Tibial artery (tissue), 4 donors: Measurements from ENCODE around the gene FRY.

Experiments
- DNase-seq, 2 donors: peaks; one replicate each; pipeline ENCODE4 v3.0.0-alpha.2; 2019
- H3K27ac ChIP-seq, 2 donors: fragments of 200-600 bp; sonication (generic) in 1 of 2; 1 replicate in 1 of 2; 2 replicates in 1 of 2; pipeline ENCODE4 v1.5.1; 2018 to 2019; ENCODE audit warnings: mild to moderate bottlenecking in 1 of 2
- H3K27me3 ChIP-seq, 2 donors: fragments of 200-600 bp; sonication (generic) in 1 of 2; one replicate each; pipeline versions ENCODE4 v1.5.1 to v1.6.0; 2016 to 2019
- H3K36me3 ChIP-seq, 3 donors: fragments of 200-600 bp; sonication (generic) in 2 of 3; one replicate each; pipeline ENCODE4 v1.5.1; 2016 to 2019; ENCODE audit warnings: mild to moderate bottlenecking in 2 of 3
- H3K4me1 ChIP-seq, 4 donors: fragments of 200-600 bp; sonication (generic) in 2 of 4; 1 replicate in 3 of 4; 2 replicates in 1 of 4; pipeline ENCODE4 v1.5.1; 2016 to 2019
- H3K4me3 ChIP-seq, 2 donors: fragments of 200-600 bp; sonication (generic) in 1 of 2; 1 replicate in 1 of 2; 2 replicates in 1 of 2; pipeline ENCODE4 v1.5.1; 2018 to 2019; ENCODE audit warnings: mild to moderate bottlenecking in 2 of 2
- H3K9me3 ChIP-seq, 3 donors: fragments of 200-600 bp; sonication (generic) in 1 of 3; one replicate each; pipeline ENCODE4 v1.5.1; 2016 to 2019
- intact Hi-C: fragments of 100-400 bp; cut with DNase I; formaldehyde crosslinking; loops from one replicate; pipeline ENCODE4 v1.15.0; 2023; ENCODE audit warnings: low total_unique reads
- TF ChIP-seq, protein P1 (sequence below), 2 experiments: fragments of 200-600 bp in 1 of 2; fragments of 450-650 bp in 1 of 2; IDR thresholded peaks; one replicate each; pipeline ENCODE4 v1.5.1; 2017 to 2019; ENCODE audit warnings: antibody characterized with exemption in 2 of 2, mild to moderate bottlenecking in 1 of 2, moderate library complexity in 1 of 2

FRY gene

DNA sequence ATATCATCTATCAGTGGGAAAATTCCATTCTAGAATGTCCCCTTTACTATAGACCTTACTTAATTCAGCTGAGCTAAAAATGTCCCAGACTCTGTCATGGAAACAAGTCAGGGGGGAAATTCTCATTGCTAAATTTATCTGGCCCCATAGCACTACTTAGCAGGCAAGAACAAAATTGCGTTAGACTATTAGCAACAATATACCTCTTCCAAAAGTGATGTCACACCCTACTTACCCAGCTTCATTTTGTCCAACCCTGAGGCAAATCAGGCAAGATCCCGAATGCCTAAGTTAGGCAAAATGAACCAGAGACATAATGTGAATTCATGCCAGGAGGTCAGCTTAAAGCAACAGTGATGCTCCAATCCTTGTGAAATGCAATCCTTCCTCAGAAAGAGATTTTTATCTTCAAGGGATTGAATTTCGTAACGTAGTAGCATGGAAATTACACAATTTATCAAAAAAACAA is 93.7 kb downstream of the FRY start:
- Histone ChIP-seq H3K27ac (peak overlapping the region; percentile 90), H3K9me3 (no peaks in the 10 kb centered on the region), H3K4me1 (peaks cover 0 to 37% (median 9%) of the 10 kb centered on the region in 4 donors), H3K27me3 (no peaks in the 10 kb centered on the region), H3K4me3 (no peak overlapping the region), H3K36me3 (peaks cover 0 to 6% (median 0%) of the 10 kb centered on the region in 3 donors)
- TF ChIP-seq, protein P1, sequence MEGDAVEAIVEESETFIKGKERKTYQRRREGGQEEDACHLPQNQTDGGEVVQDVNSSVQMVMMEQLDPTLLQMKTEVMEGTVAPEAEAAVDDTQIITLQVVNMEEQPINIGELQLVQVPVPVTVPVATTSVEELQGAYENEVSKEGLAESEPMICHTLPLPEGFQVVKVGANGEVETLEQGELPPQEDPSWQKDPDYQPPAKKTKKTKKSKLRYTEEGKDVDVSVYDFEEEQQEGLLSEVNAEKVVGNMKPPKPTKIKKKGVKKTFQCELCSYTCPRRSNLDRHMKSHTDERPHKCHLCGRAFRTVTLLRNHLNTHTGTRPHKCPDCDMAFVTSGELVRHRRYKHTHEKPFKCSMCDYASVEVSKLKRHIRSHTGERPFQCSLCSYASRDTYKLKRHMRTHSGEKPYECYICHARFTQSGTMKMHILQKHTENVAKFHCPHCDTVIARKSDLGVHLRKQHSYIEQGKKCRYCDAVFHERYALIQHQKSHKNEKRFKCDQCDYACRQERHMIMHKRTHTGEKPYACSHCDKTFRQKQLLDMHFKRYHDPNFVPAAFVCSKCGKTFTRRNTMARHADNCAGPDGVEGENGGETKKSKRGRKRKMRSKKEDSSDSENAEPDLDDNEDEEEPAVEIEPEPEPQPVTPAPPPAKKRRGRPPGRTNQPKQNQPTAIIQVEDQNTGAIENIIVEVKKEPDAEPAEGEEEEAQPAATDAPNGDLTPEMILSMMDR (IDR thresholded peaks at IDR 0.05), result no peak
- intact Hi-C loops, result no loop called here
- peak in 1 of 2 donors; percentile 64 for DNase-seq

DNA sequence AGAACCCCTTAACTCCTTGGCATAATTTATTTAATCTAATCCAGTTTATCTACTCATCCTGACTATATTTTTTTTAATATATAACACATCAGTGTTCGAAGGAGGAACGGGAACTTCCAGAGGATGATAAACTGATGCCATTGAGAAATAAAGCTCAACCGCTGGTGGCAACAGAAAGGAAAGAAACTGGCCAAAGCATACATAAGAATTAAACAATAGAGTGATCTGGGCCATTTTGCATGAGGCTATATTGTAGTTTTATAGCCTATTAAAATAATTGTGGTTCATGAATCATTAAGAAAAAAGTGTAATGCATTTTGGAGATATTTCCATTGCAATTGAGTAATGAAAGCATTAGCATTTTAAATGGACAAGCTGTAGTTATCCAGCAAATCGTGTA is 94.2 kb downstream of the FRY start:
- H3K4me3 ChIP-seq, result no peak overlapping the region
- no peaks in the 10 kb centered on the region for H3K9me3 ChIP-seq
- TF ChIP-seq, protein P1 (IDR thresholded peaks at IDR 0.05), result no peak
- H3K27me3 ChIP-seq, result no peaks in the 10 kb centered on the region
- no peak for DNase-seq
- H3K36me3 ChIP-seq, result peaks cover 0 to 6% (median 0%) of the 10 kb centered on the region in 3 donors
- intact Hi-C loops, result no loop called here
- peaks cover 0 to 33% (median 9%) of the 10 kb centered on the region in 4 donors for H3K4me1 ChIP-seq
- H3K27ac ChIP-seq, result peak overlapping the region; percentile 90

DNA sequence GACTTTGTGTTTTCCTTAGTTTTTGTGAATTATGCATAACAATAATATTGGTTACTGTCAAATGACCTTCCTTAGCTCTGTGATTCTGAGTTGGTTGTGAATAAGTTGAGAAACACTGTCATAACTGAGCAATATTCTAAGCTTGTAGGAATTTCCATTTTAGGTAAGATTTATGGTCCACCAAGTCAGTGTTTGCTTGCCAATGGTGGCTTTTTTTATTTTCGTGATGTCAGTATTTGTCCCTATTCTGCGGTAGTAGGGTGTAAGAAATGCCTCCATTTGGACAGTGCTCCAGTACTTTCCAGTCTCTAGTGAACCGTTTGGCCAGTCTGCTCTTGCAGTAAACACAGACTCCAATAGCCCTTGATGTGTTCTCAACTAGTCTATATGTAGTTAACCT is 94.7 kb downstream of the FRY start:
- no peak for DNase-seq
- TF ChIP-seq, protein P1 (IDR thresholded peaks at IDR 0.05), result no peak
- Histone ChIP-seq H3K9me3 (no peaks in the 10 kb centered on the region), H3K27ac (peak overlapping the region; percentile 90), H3K4me1 (peaks cover 0 to 33% (median 9%) of the 10 kb centered on the region in 4 donors), H3K36me3 (peaks cover 0 to 7% (median 0%) of the 10 kb centered on the region in 3 donors), H3K27me3 (no peaks in the 10 kb centered on the region), H3K4me3 (no peak overlapping the region)
- intact Hi-C loops, result no loop called here

DNA sequence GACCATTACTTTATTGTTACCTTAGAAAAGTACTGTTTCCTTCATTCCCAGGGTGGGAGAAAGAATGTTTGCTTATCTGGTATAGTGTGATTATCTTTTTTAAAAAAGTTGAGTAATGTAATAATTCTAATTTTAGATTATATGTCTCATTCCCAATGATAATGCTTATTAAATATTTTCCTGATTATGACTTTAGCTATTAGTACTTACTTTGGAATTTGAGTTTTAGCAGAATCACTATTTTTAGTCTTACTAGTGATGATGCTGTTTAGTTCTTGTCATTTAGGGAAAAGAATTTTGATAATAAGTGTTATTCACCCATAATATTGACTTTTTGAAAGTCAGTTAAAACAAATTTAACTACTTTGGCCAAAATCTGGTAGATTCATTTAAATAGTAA is 95.2 kb downstream of the FRY start:
- H3K9me3 ChIP-seq, result no peaks in the 10 kb centered on the region
- H3K4me3 ChIP-seq, result no peak overlapping the region
- H3K36me3 ChIP-seq, result peaks cover 0 to 12% (median 0%) of the 10 kb centered on the region in 3 donors
- TF ChIP-seq, protein P1 (IDR thresholded peaks at IDR 0.05), result no peak
- no peaks in the 10 kb centered on the region for H3K27me3 ChIP-seq
- H3K27ac ChIP-seq, result peak overlapping the region; percentile 90
- DNase-seq, result no peak
- peaks cover 0 to 33% (median 9%) of the 10 kb centered on the region in 4 donors for H3K4me1 ChIP-seq
- intact Hi-C loops, result no loop called here

DNA sequence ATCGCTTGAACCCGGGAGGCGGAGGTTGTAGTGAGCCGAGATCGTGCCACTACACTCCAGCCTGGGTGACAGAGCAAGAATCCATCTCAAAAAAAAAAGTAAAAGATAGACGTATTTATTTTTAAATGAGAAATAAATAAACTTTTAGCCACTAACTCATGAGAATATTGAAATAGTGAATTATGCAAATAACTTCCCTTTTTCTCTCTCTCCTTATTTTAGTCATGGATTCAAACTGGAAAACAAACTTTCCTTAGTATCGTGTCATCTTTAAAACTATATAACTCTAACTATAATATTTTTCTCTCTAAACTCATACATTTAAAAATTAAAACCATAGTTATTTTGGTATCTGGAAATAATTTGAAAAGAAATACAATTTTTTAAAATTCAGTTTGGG is 96.1 kb downstream of the FRY start:
- no peak for DNase-seq
- Histone ChIP-seq H3K27ac (peak overlapping the region; percentile 90), H3K4me3 (no peak overlapping the region), H3K9me3 (no peaks in the 10 kb centered on the region), H3K4me1 (peaks cover 0 to 33% (median 9%) of the 10 kb centered on the region in 4 donors), H3K36me3 (peaks cover 0 to 10% (median 0%) of the 10 kb centered on the region in 3 donors), H3K27me3 (no peaks in the 10 kb centered on the region)
- TF ChIP-seq, protein P1 (IDR thresholded peaks at IDR 0.05), result no peak
- intact Hi-C loops, result no loop called here
